Stomach (tissue), 9 donors: ENCODE data around the gene RDH16. TPM values are rescaled to one million over a fixed set of nuclear protein-coding genes. Genes with fewer than 3 reads are reported as not detected.

Experiments used
- DNase-seq, 2 donors: peaks; one replicate each; pipeline versions ENCODE4 v3.0.0 to v3.0.0-alpha.2; 2013 to 2019
- H3K27ac ChIP-seq, 5 donors: fragments of 200-600 bp in 4 of 5; sonication (generic) in 4 of 5; one replicate each; pipeline ENCODE4 v1.5.1; 2013 to 2019; ENCODE audit warnings: mild to moderate bottlenecking in 1 of 5, moderate library complexity in 1 of 5
- H3K27me3 ChIP-seq, 3 donors: fragments of 200-600 bp; sonication (generic); one replicate each; pipeline ENCODE4 v1.5.1; 2017 to 2019; ENCODE audit warnings: mixed run types in 1 of 3
- H3K36me3 ChIP-seq, 4 donors: fragments of 200-600 bp; sonication (generic); 1 replicate in 3 of 4; 2 replicates in 1 of 4; pipeline ENCODE4 v1.5.1; 2016 to 2019
- H3K4me1 ChIP-seq, 4 donors: fragments of 200-600 bp; sonication (generic); one replicate each; pipeline ENCODE4 v1.5.1; 2016 to 2019
- H3K4me3 ChIP-seq, 4 donors: fragments of 200-600 bp; sonication (generic) in 3 of 4; one replicate each; pipeline ENCODE4 v1.5.1; 2016 to 2019; ENCODE audit warnings: mild to moderate bottlenecking in 1 of 4
- H3K9me3 ChIP-seq, 4 donors: fragments of 200-600 bp; sonication (generic); one replicate each; pipeline ENCODE4 v1.5.1; 2016 to 2019
- CTCF ChIP-seq, 7 experiments: fragments of 450-650 bp in 4 of 7; fragments of 200-600 bp in 3 of 7; sonication (generic) in 3 of 7; IDR thresholded peaks; one replicate each; pipeline ENCODE4 v1.5.1; 2016 to 2019; ENCODE audit warnings: antibody characterized with exemption in 7 of 7, control low read depth in 2 of 7, mild to moderate bottlenecking in 1 of 7
- EP300 ChIP-seq: sonication (generic); formaldehyde crosslinking; IDR thresholded peaks from one replicate; pipeline ENCODE4 v1.6.1; 2017; ENCODE audit warnings: antibody characterized with exemption
- POLR2A ChIP-seq, 4 donors: fragments of 450-650 bp; IDR thresholded peaks; one replicate each; pipeline ENCODE4 v1.6.1; 2016; ENCODE audit warnings: antibody characterized with exemption in 4 of 4, control low read depth in 2 of 4, mild to moderate bottlenecking in 1 of 4, moderate library complexity in 1 of 4
- POLR2AphosphoS5 ChIP-seq, 3 donors: sonication (generic); formaldehyde crosslinking; IDR thresholded peaks; one replicate each; pipeline ENCODE4 v1.6.1; 2016; ENCODE audit warnings: antibody characterized with exemption in 3 of 3
- WGBS, 5 donors: extraction: QIAGEN DNeasy Blood & Tissue Kit in 3 of 5; methylation state at CpG; one replicate each; pipeline versions ENCODE4 v1.1.5 to v1.1.7; 2013 to 2018; 5-methylcytosine and 5-hydroxymethylcytosine counted together
- intact Hi-C: fragments of 100-400 bp; cut with DNase I; formaldehyde crosslinking; loops from one replicate; pipeline ENCODE4 v1.15.1; 2023; ENCODE audit warnings: low total_unique reads
- polyA plus RNA-seq, 3 donors: library from polyadenylated mRNA; stranded (reverse); fragments of 200-250 nt; gene quantifications; one replicate each; pipeline ENCODE4 v1.2.3, GENCODE V29; 2013
- total RNA-seq, 5 donors: library from RNA; depleted of rRNA; stranded (reverse); fragments of >200 nt; gene quantifications; one replicate each; pipeline versions ENCODE4 v1.1.0 to v1.2.3, GENCODE V29; 2014 to 2016
- donor health status: healthy with polysubstance abuse.
- donor health status: Bipolar disorder and iron deficiency.
- donor health status: healthy.

Gene RDH16
- total and polyA plus RNA-seq, 8 donors, result 0.37 to 1.0 (median 0.68) TPM; not detected in 5

DNA sequence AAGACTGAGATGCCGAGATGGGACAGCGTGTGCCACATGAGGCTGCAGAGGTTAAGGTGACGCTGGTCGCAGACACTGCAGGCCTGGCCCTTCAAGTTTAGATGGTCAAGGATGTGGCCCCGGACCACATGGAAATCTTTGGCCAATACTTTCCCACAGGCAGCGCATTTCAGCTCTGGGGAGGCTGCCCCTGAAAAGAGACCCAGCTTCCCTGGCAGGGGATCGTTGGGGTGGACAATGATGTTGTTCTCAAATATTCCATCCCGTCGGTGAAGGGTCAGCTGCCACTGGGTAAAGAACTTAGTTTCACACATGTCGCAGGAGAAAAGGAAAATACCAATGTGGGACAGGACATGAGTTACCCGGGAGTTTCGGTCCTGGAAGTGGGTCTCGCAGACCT is 46.0 kb upstream of the RDH16 start:
- Histone ChIP-seq H3K36me3 (peaks cover 25 to 60% (median 51%) of the 10 kb centered on the region in 4 donors), H3K9me3 (no peaks in the 10 kb centered on the region), H3K4me3 (no peak overlapping the region), H3K4me1 (peaks cover 19 to 50% (median 39%) of the 10 kb centered on the region in 4 donors), H3K27me3 (no peaks in the 10 kb centered on the region), H3K27ac (no peak overlapping the region)
- intact Hi-C loops, result loop anchor here (5.0 kb wide), 1 partner anchor 246 kb away; no protein-coding TSS in a partner anchor
- 93 to 95% (median 94%) methylated on average over 13 of the region's 13 CpGs for WGBS, 5 donors
- DNase-seq, result no peak
- TF ChIP-seq POLR2A (IDR thresholded peaks at IDR 0.05) (no peak), EP300 (no peak), POLR2AphosphoS5 (IDR thresholded peaks at IDR 0.05) (no peak), CTCF (IDR thresholded peaks at IDR 0.05) (no peak)

DNA sequence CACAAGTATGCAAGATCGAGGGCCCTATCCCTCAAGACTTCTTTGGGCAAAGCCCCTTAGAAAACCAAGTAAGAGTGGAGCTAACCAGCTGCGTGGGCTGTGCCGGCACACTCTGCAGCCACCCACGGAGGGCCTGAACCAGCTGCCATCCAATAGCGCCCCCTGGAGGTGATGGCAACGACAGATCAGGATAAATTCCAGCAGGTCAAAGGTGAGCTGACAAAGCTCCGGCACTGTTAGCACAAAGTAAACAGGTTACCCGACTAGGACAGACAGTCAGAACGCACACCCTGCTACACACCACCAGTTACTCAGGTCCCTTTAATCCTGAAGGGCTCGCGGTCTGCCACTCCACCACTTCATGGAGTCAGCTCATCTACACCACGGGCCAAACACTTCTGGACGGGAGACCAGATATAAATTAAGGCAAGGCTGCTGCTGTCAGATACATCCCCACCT is 44.1 kb upstream of the RDH16 start:
- Histone ChIP-seq H3K36me3 (peaks cover 25 to 77% (median 58%) of the 10 kb centered on the region in 4 donors), H3K4me3 (no peak overlapping the region), H3K9me3 (no peaks in the 10 kb centered on the region), H3K4me1 (peaks cover 15 to 32% (median 28%) of the 10 kb centered on the region in 4 donors), H3K27ac (no peak overlapping the region), H3K27me3 (no peaks in the 10 kb centered on the region)
- TF ChIP-seq POLR2AphosphoS5 (IDR thresholded peaks at IDR 0.05) (peak in 1 of 3 donors; percentile 25), CTCF (IDR thresholded peaks at IDR 0.05) (peak in 5 of 7 experiments; percentile 25 to 66 (median 51)), EP300 (no peak), POLR2A (IDR thresholded peaks at IDR 0.05) (no peak)
- intact Hi-C loops, result loop anchor here (5.0 kb wide), 1 partner anchor 244 kb away; no protein-coding TSS in a partner anchor
- whole genome bisulfite sequencing, 5 donors, result 32 to 36% (median 32%) methylated on average over 6 to 13 of the region's 13 CpGs
- DNase-seq, result peak; percentile 70 to 78

- Histone ChIP-seq H3K4me3 (no peak overlapping the region), H3K9me3 (no peaks in the 10 kb centered on the region), H3K4me1 (peaks cover 15 to 27% (median 22%) of the 10 kb centered on the region in 4 donors), H3K27me3 (no peaks in the 10 kb centered on the region), H3K27ac (no peak overlapping the region), H3K36me3 (peaks cover 25 to 88% (median 64%) of the 10 kb centered on the region in 4 donors)
- intact Hi-C loops, result loop anchor here (5.0 kb wide), 1 partner anchor 243 kb away; no protein-coding TSS in a partner anchor
- TF ChIP-seq POLR2AphosphoS5 (IDR thresholded peaks at IDR 0.05) (no peak), POLR2A (IDR thresholded peaks at IDR 0.05) (no peak)
- WGBS, 5 donors, result 60 to 79% (median 73%) methylated on average over 1 of the region's 1 CpG
- DNase-seq, result no peak
Observed at GRCh38 chr12:57000393-57000792, 43.0 kb upstream of the RDH16 start.

DNA sequence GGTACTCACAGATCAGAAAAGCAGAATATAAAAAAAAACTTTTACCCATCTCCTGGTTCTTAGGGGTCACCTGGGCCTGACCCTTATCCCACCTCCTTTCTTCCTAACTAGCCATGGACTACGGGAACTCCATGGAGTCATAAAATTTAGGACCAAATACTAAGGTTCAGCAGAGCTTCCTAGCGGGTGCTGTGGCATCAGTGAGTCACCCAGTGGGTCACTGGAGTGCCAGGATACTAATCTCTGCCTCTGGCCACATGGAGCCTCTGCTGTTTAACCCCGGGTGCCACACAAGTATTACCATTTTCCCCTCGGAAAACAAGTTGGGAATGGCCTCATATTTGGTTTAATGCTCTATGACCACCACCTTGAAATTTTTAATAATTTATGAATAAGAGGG is 42.0 kb upstream of the RDH16 start:
- Histone ChIP-seq H3K27me3 (no peaks in the 10 kb centered on the region), H3K4me3 (no peak overlapping the region), H3K36me3 (peaks cover 24 to 92% (median 66%) of the 10 kb centered on the region in 4 donors), H3K9me3 (no peaks in the 10 kb centered on the region), H3K27ac (no peak overlapping the region), H3K4me1 (peaks cover 10 to 20% (median 13%) of the 10 kb centered on the region in 4 donors)
- no peak for DNase-seq
- no peak for TF ChIP-seq CTCF (IDR thresholded peaks at IDR 0.05)
- TF ChIP-seq EP300, result no peak
- TF ChIP-seq POLR2AphosphoS5 (IDR thresholded peaks at IDR 0.05), result no peak
- TF ChIP-seq POLR2A (IDR thresholded peaks at IDR 0.05), result no peak
- intact Hi-C loops, result no loop called here
- 84 to 88% (median 86%) methylated on average over 4 of the region's 4 CpGs for WGBS, 5 donors

DNA sequence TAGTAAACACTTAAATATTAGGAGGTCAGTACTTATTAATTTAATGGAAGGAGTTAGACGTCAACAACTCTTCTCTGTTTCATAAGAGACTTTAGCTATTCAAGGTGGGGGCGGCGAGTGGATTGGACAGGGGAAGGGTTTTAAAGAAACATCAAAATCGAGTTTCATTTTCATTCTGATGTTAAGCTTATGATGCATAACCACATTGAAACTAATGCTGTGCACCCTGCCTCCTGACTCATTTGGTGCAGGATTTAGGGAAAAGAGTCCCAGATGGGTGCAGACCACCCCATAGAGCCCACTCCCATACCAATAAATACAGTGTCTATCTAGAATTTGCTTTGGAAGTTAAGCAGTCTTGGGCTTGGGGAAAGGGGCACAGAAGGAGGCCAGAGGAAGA is 41.6 kb upstream of the RDH16 start:
- no peak overlapping the region for H3K4me3 ChIP-seq
- H3K27ac ChIP-seq, result no peak overlapping the region
- no peaks in the 10 kb centered on the region for H3K27me3 ChIP-seq
- H3K9me3 ChIP-seq, result no peaks in the 10 kb centered on the region
- 57 to 74% (median 64%) methylated on average over 4 of the region's 4 CpGs for WGBS, 5 donors
- H3K4me1 ChIP-seq, result peaks cover 10 to 20% (median 12%) of the 10 kb centered on the region in 4 donors
- intact Hi-C loops, result no loop called here
- DNase-seq, result no peak
- TF ChIP-seq EP300, result no peak
- TF ChIP-seq POLR2A (IDR thresholded peaks at IDR 0.05), result no peak
- no peak for TF ChIP-seq POLR2AphosphoS5 (IDR thresholded peaks at IDR 0.05)
- TF ChIP-seq CTCF (IDR thresholded peaks at IDR 0.05), result no peak
- H3K36me3 ChIP-seq, result peaks cover 19 to 88% (median 61%) of the 10 kb centered on the region in 4 donors
